AG08396 (cell line): ENCODE results near the gene SUCNR1.
A peak's percentile ranks its signal among the peaks of the same experiment; 100 is the strongest.
"Not testable (repeated sequence)": the region's sequence is repeated elsewhere in the genome, so short reads cannot be mapped to it uniquely, and the experiment has no call there.

Experiments
- DNase-seq: peaks from one replicate; pipeline ENCODE4 v3.0.0; 2012; ENCODE audit warnings: low spot score, mixed read lengths

Gene SUCNR1

DNA sequence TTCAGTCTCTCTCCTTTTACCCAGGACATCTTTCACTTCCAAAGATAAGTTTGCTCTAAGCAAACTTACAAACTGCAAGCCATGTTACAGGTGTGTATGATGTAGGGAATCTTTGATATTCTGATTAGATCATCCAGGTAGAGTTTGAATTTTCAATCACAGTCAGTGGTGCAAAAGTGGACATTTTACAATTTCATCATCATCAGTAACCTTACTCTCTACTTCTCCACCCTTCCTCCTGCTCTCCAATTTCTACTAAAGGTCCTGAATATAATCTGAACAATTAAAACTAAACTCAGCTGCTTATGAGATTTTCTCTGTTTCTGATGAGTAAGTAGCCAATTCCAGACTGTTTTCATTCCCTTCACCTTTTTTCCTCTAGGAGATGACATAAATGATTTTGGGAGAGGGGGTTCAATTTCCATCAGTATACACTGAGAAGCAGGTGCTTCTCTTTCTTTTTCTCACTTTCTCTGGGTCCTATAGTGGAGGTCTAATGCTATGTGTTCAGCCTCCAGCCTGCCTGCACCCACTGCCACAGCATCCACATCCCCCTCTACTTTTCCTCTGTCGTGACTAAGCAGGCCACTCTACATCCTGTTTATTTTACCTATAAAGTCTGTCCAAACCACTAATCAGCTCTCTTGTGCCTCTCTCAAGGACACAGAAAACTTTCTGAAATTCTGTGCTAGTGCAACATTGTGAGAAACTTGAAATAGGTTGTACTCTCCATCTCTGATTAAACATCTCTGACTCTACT lies 27.6 kb downstream of the SUCNR1 start:
- DNase-seq: no peak

- no peak for DNase-seq
These were observed 28.3 kb downstream of the SUCNR1 start for GRCh38 chr3:151901644-151902285.

GRCh38 chr3:151903501-151903991 lies 30.1 kb downstream of the SUCNR1 start:
- DNase-seq: no peak

DNA sequence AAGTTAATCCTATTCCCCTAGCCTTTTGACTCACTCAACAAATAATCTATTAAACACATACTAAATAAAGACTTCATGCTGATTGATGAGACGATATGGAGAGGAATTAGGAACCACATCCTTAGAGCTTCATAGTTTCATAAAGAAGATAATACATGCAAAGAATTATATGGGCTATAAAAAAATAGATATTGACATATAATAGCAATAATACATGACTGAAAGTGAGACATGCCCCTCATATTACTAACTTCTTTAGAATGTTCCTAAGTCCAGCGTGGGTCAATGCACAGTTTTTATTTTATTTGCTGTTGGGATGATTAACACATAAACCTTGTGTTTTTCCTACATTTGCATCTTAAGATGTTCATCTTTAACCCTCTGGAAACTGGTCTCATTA lies 32.2 kb downstream of the SUCNR1 start:
- no peak for DNase-seq

GRCh38 chr3:151906751-151907150 lies 33.3 kb downstream of the SUCNR1 start:
- DNase-seq: no peak

- DNase-seq: no peak
These were observed 35.0 kb downstream of the SUCNR1 start for GRCh38 chr3:151908399-151908798.

DNA sequence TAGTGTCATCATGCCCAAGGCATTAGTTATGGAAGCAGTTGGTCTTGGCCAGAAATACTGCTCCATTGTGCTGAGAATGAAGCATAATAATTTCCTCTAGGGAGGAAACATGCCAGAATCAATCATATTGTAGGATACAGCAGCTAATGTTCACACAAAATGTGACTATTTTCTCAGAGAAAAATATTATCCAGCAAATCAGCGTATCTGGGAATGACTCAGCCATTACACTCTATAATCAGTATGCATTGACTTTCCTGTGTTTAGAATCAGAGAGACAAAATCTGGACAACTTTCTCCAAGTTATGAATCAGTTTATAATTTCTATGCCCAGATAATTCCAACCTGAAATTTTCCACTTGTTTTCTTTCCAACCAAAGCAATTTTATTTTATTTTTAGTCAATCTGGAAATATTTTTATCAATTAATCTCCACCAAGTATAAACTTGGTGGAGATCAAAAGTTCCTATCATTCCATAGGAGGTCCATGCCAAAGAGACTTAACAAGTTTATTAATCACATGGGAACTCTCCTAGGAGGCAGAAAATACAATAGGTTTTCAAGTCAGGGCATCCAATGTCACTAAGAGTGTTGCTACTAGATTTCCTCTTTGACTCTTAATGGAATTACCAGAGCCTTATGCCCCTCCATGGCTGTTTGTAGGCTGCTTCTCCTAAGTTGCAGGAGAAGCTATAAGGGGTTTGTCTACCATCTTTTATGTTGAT lies 36.4 kb downstream of the SUCNR1 start:
- no peak for DNase-seq

- DNase-seq: no peak
These were observed 38.0 kb downstream of the SUCNR1 start for GRCh38 chr3:151911462-151911861.

- DNase-seq: no peak
These were observed 38.6 kb downstream of the SUCNR1 start for GRCh38 chr3:151912028-151912427.

DNA sequence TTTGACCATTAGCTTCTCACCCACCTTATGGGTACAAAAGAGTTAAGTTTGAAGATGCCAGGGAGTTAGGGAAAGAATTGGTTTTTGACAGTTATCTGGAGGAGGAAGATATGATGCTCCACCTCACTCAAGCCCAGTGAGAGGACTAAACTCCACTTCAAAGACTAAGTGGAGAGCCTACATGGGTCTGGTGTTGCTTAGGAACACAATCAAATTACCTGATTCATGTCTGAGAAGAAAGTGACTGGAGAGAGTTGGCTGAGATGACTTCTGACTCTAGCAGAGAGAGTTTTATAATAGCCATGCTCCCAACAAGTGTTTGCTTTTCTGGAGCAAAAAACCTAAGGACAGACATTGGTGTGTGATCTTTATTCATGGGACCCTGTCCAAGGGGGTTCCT lies 43.3 kb downstream of the SUCNR1 start:
- no peak for DNase-seq

- DNase-seq: peak; percentile 30
These were observed 45.0 kb downstream of the SUCNR1 start for GRCh38 chr3:151918253-151919029.

- no peak for DNase-seq
These were observed 45.5 kb downstream of the SUCNR1 start for GRCh38 chr3:151919030-151919328.

DNA sequence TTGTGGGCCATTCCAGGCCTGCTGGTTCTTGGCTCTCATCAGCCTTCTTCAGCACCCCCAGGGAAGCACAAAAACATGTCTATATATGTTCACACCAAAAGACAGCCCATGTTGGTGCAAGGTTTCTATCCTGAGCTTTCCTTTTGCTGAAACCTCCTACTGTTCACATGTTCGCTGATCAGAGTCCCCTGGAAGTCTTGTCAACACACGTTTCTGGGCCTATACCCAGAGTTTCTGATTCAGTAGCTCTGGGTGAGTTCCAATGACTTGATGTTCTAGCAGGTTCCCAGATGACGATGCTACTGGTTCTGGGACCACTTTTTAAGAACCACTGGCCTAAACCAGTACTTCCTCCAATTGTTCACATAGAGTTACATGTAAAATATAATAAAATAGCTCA lies 46.0 kb downstream of the SUCNR1 start:
- no peak for DNase-seq

DNA sequence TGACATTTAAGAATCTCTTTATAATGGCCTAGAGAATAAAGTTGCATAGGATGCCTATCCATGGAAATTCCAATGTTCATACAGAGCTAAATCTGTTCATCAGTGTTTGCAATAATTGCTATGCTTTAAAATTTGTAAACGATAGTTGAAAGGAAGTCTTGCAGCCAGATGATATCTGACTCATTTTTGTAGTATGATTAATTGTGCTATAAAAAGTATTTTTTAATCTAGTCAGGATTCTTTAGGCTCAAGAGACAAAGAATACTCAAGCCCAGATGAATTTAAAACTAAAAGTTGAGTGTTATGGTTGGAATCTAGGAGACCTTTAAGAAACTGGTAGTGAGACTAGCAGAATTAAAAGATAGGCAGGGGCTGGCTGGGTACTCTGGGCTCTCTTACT lies 50.5 kb downstream of the SUCNR1 start:
- DNase-seq: peak; percentile 36

DNA sequence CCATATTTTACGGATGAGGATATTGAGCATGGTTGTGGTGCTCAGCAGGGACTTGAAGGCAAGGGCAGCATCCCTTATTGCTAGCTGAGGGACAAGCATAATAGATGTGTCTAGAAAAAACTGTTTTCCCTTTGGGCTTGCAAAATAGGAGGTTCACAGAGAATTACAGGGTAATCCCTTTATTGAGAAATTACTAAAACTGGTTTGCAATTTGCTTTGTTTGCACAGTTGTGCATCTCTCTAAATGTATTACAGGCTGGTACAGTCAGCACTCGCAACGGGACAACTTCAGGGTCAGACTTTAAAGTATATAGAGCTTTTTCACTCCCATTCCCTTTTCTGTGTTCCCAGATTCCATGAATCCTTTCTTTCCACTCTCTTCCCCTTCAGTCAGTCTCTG lies 51.3 kb downstream of the SUCNR1 start:
- DNase-seq: no peak

DNA sequence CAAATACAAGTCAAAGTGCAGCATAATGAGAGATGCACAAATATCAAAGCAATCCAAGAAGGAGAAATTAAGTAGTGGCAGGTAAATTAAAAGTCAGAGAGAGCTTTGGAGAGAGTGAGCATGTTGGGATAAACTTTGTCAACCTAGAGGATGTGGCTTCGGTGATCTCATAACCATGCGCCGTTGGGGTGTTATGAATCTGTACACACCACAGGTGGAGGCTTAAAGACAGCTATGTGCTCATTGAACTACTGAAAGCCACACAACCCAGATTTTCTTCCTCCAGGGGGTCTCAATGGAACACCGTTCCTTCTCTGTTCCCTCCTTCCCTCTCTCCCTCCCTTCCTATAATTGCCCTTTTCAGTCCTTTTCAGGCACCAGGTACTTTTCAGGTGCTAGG lies 52.0 kb downstream of the SUCNR1 start:
- no peak for DNase-seq

GRCh38 chr3:151925876-151926275 lies 52.4 kb downstream of the SUCNR1 start:
- peak; percentile 77 for DNase-seq

DNA sequence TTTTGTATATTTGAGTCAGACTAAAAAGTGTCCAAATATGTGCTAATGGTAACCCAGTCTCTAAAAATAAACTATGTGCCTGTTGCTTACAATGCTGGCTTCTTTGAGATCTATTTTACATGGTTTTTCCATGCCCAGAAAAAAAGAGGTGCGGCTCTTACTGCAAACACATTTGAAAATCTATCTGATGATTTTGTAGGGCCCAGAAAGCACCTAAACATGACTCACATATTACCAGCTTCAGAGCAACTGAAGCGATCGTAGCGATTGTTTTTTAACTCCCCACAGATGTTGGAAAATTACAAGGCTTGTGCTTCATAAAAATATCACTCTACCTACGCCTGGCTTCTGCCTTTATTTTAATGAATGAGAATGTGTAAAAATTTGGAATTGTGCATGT lies 53.5 kb downstream of the SUCNR1 start:
- peak; percentile 38 for DNase-seq

DNA sequence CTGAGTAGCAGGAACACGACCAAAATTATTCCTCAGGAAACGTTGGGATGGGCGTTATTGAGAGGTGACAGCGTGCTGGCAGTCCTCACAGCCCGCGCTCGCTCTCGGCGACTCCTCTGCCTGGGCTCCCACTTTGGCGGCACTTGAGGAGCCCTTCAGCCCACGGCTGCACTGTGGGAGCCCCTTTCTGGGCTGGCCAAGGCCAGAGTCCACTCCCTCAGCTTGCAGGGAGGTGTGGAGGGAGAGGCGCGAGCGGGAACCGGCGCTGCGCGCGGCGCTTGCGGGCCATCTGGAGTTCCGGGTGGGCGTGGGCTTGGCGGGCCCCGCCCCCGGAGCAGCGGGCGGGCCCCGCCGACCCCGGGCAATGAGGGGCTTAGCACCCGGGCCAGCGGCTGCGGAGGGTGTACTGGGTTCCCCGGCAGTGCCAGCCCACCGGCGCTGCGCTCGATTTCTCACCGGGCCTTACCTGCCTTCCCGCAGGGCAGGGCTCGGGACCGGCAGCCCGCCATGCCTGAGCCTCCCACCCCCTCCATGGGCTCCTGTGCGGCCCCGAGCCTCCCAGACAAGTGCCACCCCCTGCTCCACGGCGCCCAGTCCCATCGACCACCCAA lies 54.6 kb downstream of the SUCNR1 start:
- not testable (repeated sequence) for DNase-seq

GRCh38 chr3:151931171-151931570 lies 57.7 kb downstream of the SUCNR1 start:
- DNase-seq: peak; percentile 53

- no peak for DNase-seq
These were observed 59.9 kb downstream of the SUCNR1 start for GRCh38 chr3:151933234-151933853.
